OCI-LY1 (cell line): ENCODE measurements around the gene SF3B1.

Source experiments
- CTCF ChIP-seq: fragments of 200-600 bp; sonication (generic), shearing (Covaris generic); IDR thresholded peaks from 2 replicates; pipeline ENCODE4 v1.5.1; 2017; ENCODE audit warnings: mild to moderate bottlenecking, antibody characterized with exemption, low read length, moderate library complexity, mixed read lengths
- EZH2 ChIP-seq: fragments of 200-600 bp; sonication (generic), shearing (Covaris generic); IDR thresholded peaks from 2 replicates; pipeline ENCODE4 v1.8.0; 2017; ENCODE audit warnings: borderline replicate concordance, mixed run types, mild to moderate bottlenecking, antibody characterized with exemption, low read length, moderate library complexity, mixed read lengths

- no peak for TF ChIP-seq CTCF
- TF ChIP-seq EZH2 = no peak
Observed at GRCh38 chr2:197381641-197382040, 53.2 kb downstream of the SF3B1 start.
